HG02759 (cell line): ENCODE results near the gene USH2A.
"Not testable (repeated sequence)": the region's sequence is repeated elsewhere in the genome, so short reads cannot be mapped to it uniquely, and the experiment has no call there.

Experiments
- ATAC-seq: cut with Tn5 transposase; IDR thresholded peaks from one replicate; pipeline ENCODE4 v1.9.1; 2021; ENCODE audit warnings: mild to moderate bottlenecking, moderate library complexity; ENCODE audit not compliant: unreplicated experiment

Gene USH2A

GRCh38 chr1:216201946-216202345 is 221.3 kb downstream of the USH2A start:
- no peak for ATAC-seq

GRCh38 chr1:216200941-216201340 is 222.3 kb downstream of the USH2A start:
- ATAC-seq = no peak

- ATAC-seq = no peak
Observed at GRCh38 chr1:216194721-216195120, 228.5 kb downstream of the USH2A start.

GRCh38 chr1:216193839-216194443 is 229.3 kb downstream of the USH2A start:
- no peak for ATAC-seq

GRCh38 chr1:216190438-216190837 is 232.8 kb downstream of the USH2A start:
- no peak for ATAC-seq

- no peak for ATAC-seq
Observed at GRCh38 chr1:216186816-216187215, 236.4 kb downstream of the USH2A start.

GRCh38 chr1:216186141-216186540 is 237.1 kb downstream of the USH2A start:
- ATAC-seq = no peak

- no peak for ATAC-seq
Observed at GRCh38 chr1:216184126-216184680, 239.0 kb downstream of the USH2A start.

- no peak for ATAC-seq
Observed at GRCh38 chr1:216183454-216183853, 239.8 kb downstream of the USH2A start.

- no peak for ATAC-seq
Observed at GRCh38 chr1:216183007-216183406, 240.2 kb downstream of the USH2A start.

GRCh38 chr1:216181590-216181989 is 241.7 kb downstream of the USH2A start:
- ATAC-seq = no peak

- ATAC-seq = no peak
Observed at GRCh38 chr1:216178281-216178680, 245.0 kb downstream of the USH2A start.

- ATAC-seq = no peak
Observed at GRCh38 chr1:216176970-216177369, 246.3 kb downstream of the USH2A start.

- ATAC-seq = no peak
Observed at GRCh38 chr1:216175714-216176113, 247.5 kb downstream of the USH2A start.

- ATAC-seq = no peak
Observed at GRCh38 chr1:216173376-216173995, 249.8 kb downstream of the USH2A start.

- no peak for ATAC-seq
Observed at GRCh38 chr1:216169351-216169750, 253.9 kb downstream of the USH2A start.

GRCh38 chr1:216168546-216168945 is 254.7 kb downstream of the USH2A start:
- no peak for ATAC-seq

- ATAC-seq = no peak
Observed at GRCh38 chr1:216154063-216154462, 269.2 kb downstream of the USH2A start.

- ATAC-seq = no peak
Observed at GRCh38 chr1:216153130-216153529, 270.1 kb downstream of the USH2A start.

- ATAC-seq = not testable (repeated sequence)
Observed at GRCh38 chr1:216145451-216146018, 277.7 kb downstream of the USH2A start.

- no peak for ATAC-seq
Observed at GRCh38 chr1:216144661-216145450, 278.4 kb downstream of the USH2A start.
